Suprapubic skin (tissue), 3 donors: Measurements from ENCODE around the gene NQO1.

Source experiments
- EP300 ChIP-seq: sonication (generic); formaldehyde crosslinking; IDR thresholded peaks from one replicate; pipeline ENCODE4 v1.6.1; 2017; ENCODE audit warnings: antibody characterized with exemption
- POLR2A ChIP-seq, 2 donors: fragments of 450-650 bp; IDR thresholded peaks; one replicate each; pipeline ENCODE4 v1.6.1; 2017; ENCODE audit warnings: antibody characterized with exemption in 2 of 2, mild to moderate bottlenecking in 2 of 2, moderate library complexity in 2 of 2
- TF ChIP-seq, protein P1 (sequence below), 2 donors: fragments of 200-600 bp in 1 of 2; fragments of 450-650 bp in 1 of 2; sonication (generic) in 1 of 2; IDR thresholded peaks; one replicate each; pipeline ENCODE4 v1.5.1; 2016 to 2019; ENCODE audit warnings: antibody characterized with exemption in 2 of 2, mild to moderate bottlenecking in 1 of 2, moderate library complexity in 1 of 2

- TF ChIP-seq, protein P1, sequence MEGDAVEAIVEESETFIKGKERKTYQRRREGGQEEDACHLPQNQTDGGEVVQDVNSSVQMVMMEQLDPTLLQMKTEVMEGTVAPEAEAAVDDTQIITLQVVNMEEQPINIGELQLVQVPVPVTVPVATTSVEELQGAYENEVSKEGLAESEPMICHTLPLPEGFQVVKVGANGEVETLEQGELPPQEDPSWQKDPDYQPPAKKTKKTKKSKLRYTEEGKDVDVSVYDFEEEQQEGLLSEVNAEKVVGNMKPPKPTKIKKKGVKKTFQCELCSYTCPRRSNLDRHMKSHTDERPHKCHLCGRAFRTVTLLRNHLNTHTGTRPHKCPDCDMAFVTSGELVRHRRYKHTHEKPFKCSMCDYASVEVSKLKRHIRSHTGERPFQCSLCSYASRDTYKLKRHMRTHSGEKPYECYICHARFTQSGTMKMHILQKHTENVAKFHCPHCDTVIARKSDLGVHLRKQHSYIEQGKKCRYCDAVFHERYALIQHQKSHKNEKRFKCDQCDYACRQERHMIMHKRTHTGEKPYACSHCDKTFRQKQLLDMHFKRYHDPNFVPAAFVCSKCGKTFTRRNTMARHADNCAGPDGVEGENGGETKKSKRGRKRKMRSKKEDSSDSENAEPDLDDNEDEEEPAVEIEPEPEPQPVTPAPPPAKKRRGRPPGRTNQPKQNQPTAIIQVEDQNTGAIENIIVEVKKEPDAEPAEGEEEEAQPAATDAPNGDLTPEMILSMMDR (IDR thresholded peaks at IDR 0.05): no peak
- TF ChIP-seq POLR2A (IDR thresholded peaks at IDR 0.05) (no peak), EP300 (no peak)
Observed at GRCh38 chr16:69672998-69673713, 53.2 kb downstream of the NQO1 start.
